ENCODE data around the gene LRRC73.
A peak's percentile ranks its signal among the peaks of the same experiment; 100 is the strongest.

LRRC73 gene

GRCh38 chr6:43492673-43493072 is 17.5 kb downstream of the LRRC73 start:
- H3K36me3 ChIP-seq (ENCODE audit: control insufficient read depth in 2 of 2, insufficient read depth in 2 of 2, low read length in 2 of 2) = peaks cover 0 to 12% of the 10 kb centered on the region in 2 donors
- H3K27ac ChIP-seq (ENCODE audit: low read length) = no peak overlapping the region
- H3K4me3 ChIP-seq (ENCODE audit: low read length in 2 of 2) = peak overlapping the region in 1 of 2 donors; percentile 44
- no peak overlapping the region for H3K9ac ChIP-seq (ENCODE audit: low read length in 2 of 2)
- H3K9me3 ChIP-seq (ENCODE audit: control insufficient read depth in 2 of 2, low read length in 2 of 2) = no peaks in the 10 kb centered on the region
- no peaks in the 10 kb centered on the region for H3K27me3 ChIP-seq (ENCODE audit: control insufficient read depth in 1 of 2, insufficient read depth in 2 of 2, low read length in 2 of 2)
- peaks cover 44% of the 10 kb centered on the region for H3K4me1 ChIP-seq (ENCODE audit: control insufficient read depth, insufficient read depth, low read length)

- H3K36me3 ChIP-seq (ENCODE audit: control insufficient read depth in 2 of 2, insufficient read depth in 2 of 2, low read length in 2 of 2) = peaks cover 0 to 7% of the 10 kb centered on the region in 2 donors
- peak overlapping the region in 1 of 2 donors; percentile 44 for H3K4me3 ChIP-seq (ENCODE audit: low read length in 2 of 2)
- H3K9ac ChIP-seq (ENCODE audit: low read length in 2 of 2) = peak overlapping the region; percentile 14 to 21
These were observed 18.1 kb downstream of the LRRC73 start for GRCh38 chr6:43491750-43492661.

GRCh38 chr6:43490523-43490939 is 19.6 kb downstream of the LRRC73 start:
- Histone ChIP-seq H3K27me3 (ENCODE audit: control insufficient read depth in 1 of 2, insufficient read depth in 2 of 2, low read length in 2 of 2) (no peaks in the 10 kb centered on the region), H3K9ac (ENCODE audit: low read length in 2 of 2) (no peak overlapping the region), H3K4me1 (ENCODE audit: control insufficient read depth, insufficient read depth, low read length) (peaks cover 30% of the 10 kb centered on the region), H3K4me3 (ENCODE audit: low read length in 2 of 2) (no peak overlapping the region), H3K9me3 (ENCODE audit: control insufficient read depth in 2 of 2, low read length in 2 of 2) (no peaks in the 10 kb centered on the region), H3K27ac (ENCODE audit: low read length) (no peak overlapping the region), H3K36me3 (ENCODE audit: control insufficient read depth in 2 of 2, insufficient read depth in 2 of 2, low read length in 2 of 2) (peaks cover 0 to 12% of the 10 kb centered on the region in 2 donors)

More at GRCh38 chr6:43491750-43492661, 18.1 kb downstream of the LRRC73 start:
- Histone ChIP-seq H3K27ac (ENCODE audit: low read length) (no peak overlapping the region), H3K4me1 (ENCODE audit: control insufficient read depth, insufficient read depth, low read length) (peaks cover 42% of the 10 kb centered on the region), H3K9me3 (ENCODE audit: control insufficient read depth in 2 of 2, low read length in 2 of 2) (no peaks in the 10 kb centered on the region), H3K27me3 (ENCODE audit: control insufficient read depth in 1 of 2, insufficient read depth in 2 of 2, low read length in 2 of 2) (no peaks in the 10 kb centered on the region)

- peaks cover 30% of the 10 kb centered on the region for H3K4me1 ChIP-seq (ENCODE audit: control insufficient read depth, insufficient read depth, low read length)
- H3K9me3 ChIP-seq (ENCODE audit: control insufficient read depth in 2 of 2, low read length in 2 of 2) = no peaks in the 10 kb centered on the region
- no peak overlapping the region for H3K27ac ChIP-seq (ENCODE audit: low read length)
- no peak overlapping the region for H3K9ac ChIP-seq (ENCODE audit: low read length in 2 of 2)
- H3K4me3 ChIP-seq (ENCODE audit: low read length in 2 of 2) = no peak overlapping the region
- H3K36me3 ChIP-seq (ENCODE audit: control insufficient read depth in 2 of 2, insufficient read depth in 2 of 2, low read length in 2 of 2) = peaks cover 0 to 10% of the 10 kb centered on the region in 2 donors
- no peaks in the 10 kb centered on the region for H3K27me3 ChIP-seq (ENCODE audit: control insufficient read depth in 1 of 2, insufficient read depth in 2 of 2, low read length in 2 of 2)
These were observed 20.7 kb downstream of the LRRC73 start for GRCh38 chr6:43489277-43490072.

GRCh38 chr6:43488667-43489276 is 21.4 kb downstream of the LRRC73 start:
- Histone ChIP-seq H3K27ac (ENCODE audit: low read length) (no peak overlapping the region), H3K36me3 (ENCODE audit: control insufficient read depth in 2 of 2, insufficient read depth in 2 of 2, low read length in 2 of 2) (peaks cover 0 to 10% of the 10 kb centered on the region in 2 donors), H3K9ac (ENCODE audit: low read length in 2 of 2) (no peak overlapping the region), H3K4me1 (ENCODE audit: control insufficient read depth, insufficient read depth, low read length) (peaks cover 27% of the 10 kb centered on the region), H3K9me3 (ENCODE audit: control insufficient read depth in 2 of 2, low read length in 2 of 2) (no peaks in the 10 kb centered on the region), H3K4me3 (ENCODE audit: low read length in 2 of 2) (no peak overlapping the region), H3K27me3 (ENCODE audit: control insufficient read depth in 1 of 2, insufficient read depth in 2 of 2, low read length in 2 of 2) (no peaks in the 10 kb centered on the region)

DNA sequence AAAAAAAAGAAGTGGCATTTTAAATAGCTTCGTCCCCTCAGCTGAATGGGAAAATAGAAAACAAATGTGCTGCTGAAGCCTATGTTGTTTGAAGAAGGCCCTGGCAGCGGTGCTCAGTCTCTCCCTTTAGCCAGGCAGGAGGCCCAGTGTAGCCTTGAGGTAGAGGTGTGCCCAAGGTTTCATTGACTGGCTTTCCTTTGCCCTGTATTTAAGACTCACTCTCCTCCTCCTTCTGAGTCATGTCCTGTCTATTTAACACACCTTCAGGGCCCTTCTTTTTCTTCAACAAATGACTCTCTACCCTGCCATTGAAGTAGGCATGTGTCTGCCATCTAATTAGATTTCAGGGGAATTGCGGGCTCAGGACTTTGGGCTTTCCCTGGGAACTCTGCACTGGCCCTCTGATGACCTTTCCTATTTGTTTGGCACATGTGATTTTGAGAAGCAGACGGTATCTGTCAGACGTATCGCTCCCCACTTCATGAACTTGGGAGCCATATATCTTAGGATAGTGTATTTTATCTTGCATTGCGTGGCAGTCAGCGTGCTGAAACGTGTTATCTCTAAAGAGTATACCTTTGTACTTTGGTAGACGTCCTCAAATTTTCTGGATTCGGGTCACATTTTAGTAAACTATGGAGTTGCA is 28.4 kb downstream of the LRRC73 start:
- H3K4me1 ChIP-seq (ENCODE audit: control insufficient read depth, insufficient read depth, low read length) = peaks cover 15% of the 10 kb centered on the region
- no peak overlapping the region for H3K9ac ChIP-seq (ENCODE audit: low read length in 2 of 2)
- H3K27me3 ChIP-seq (ENCODE audit: control insufficient read depth in 1 of 2, insufficient read depth in 2 of 2, low read length in 2 of 2) = no peaks in the 10 kb centered on the region
- no peak overlapping the region for H3K27ac ChIP-seq (ENCODE audit: low read length)
- no peak overlapping the region for H3K4me3 ChIP-seq (ENCODE audit: low read length in 2 of 2)
- H3K9me3 ChIP-seq (ENCODE audit: control insufficient read depth in 2 of 2, low read length in 2 of 2) = no peaks in the 10 kb centered on the region
- peaks cover 0 to 2% of the 10 kb centered on the region in 2 donors for H3K36me3 ChIP-seq (ENCODE audit: control insufficient read depth in 2 of 2, insufficient read depth in 2 of 2, low read length in 2 of 2)

DNA sequence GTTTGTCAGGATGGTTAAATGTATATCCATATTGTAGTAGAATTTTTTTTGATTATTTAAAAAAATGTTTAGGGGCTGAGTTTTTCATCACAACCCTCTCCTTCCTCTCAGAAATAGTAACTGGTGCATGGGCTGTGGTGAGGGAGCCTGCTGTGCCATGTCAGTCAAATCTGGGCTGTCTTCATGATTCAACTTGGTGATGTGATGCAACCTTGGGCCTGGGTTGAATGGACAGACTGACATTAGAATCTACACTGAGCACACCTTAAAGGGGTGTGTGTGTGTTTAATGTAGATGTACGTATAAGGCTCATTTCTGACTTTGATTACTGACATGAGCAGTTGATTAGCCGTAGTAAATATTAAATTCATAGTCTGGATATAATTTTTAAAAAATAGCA is 29.1 kb downstream of the LRRC73 start:
- Histone ChIP-seq H3K27ac (ENCODE audit: low read length) (no peak overlapping the region), H3K27me3 (ENCODE audit: control insufficient read depth in 1 of 2, insufficient read depth in 2 of 2, low read length in 2 of 2) (no peaks in the 10 kb centered on the region), H3K9ac (ENCODE audit: low read length in 2 of 2) (no peak overlapping the region), H3K4me1 (ENCODE audit: control insufficient read depth, insufficient read depth, low read length) (peaks cover 15% of the 10 kb centered on the region), H3K36me3 (ENCODE audit: control insufficient read depth in 2 of 2, insufficient read depth in 2 of 2, low read length in 2 of 2) (peaks cover 0 to 2% of the 10 kb centered on the region in 2 donors), H3K4me3 (ENCODE audit: low read length in 2 of 2) (no peak overlapping the region), H3K9me3 (ENCODE audit: control insufficient read depth in 2 of 2, low read length in 2 of 2) (no peaks in the 10 kb centered on the region)

DNA sequence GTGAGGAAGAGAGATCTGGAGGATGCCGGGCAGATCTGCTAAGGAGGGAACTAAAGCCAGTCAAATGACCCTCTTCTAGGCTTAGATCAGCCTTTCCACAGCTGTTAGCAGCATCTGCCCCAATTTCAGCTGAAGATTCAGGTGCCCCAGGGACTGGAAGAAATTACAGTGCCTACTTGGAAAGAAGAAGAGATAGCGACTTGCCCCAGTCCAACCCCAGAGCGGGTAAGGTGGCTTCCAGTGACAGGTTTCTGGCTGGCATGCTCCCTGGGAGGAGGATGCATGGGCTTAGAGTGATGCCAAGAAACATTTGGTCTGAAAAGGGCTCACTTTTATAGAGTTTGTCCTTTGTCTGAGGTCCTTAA is 32.2 kb downstream of the LRRC73 start:
- Histone ChIP-seq H3K36me3 (ENCODE audit: control insufficient read depth in 2 of 2, insufficient read depth in 2 of 2, low read length in 2 of 2) (no peaks in the 10 kb centered on the region), H3K9ac (ENCODE audit: low read length in 2 of 2) (peak overlapping the region; percentile 75 to 95), H3K27ac (ENCODE audit: low read length) (peak overlapping the region; percentile 58), H3K27me3 (ENCODE audit: control insufficient read depth in 1 of 2, insufficient read depth in 2 of 2, low read length in 2 of 2) (no peaks in the 10 kb centered on the region), H3K4me1 (ENCODE audit: control insufficient read depth, insufficient read depth, low read length) (peaks cover 15% of the 10 kb centered on the region), H3K9me3 (ENCODE audit: control insufficient read depth in 2 of 2, low read length in 2 of 2) (no peaks in the 10 kb centered on the region), H3K4me3 (ENCODE audit: low read length in 2 of 2) (peak overlapping the region; percentile 71 to 86)

- H3K9ac ChIP-seq (ENCODE audit: low read length in 2 of 2) = peak within 1 kb of the TSS; percentile 75 to 95
- H3K4me3 ChIP-seq (ENCODE audit: low read length in 2 of 2) = peak within 1 kb of the TSS; percentile 71 to 86
- H3K4me1 ChIP-seq (ENCODE audit: control insufficient read depth, insufficient read depth, low read length) = peaks cover 15% of the 10 kb centered on the region
- H3K36me3 ChIP-seq (ENCODE audit: control insufficient read depth in 2 of 2, insufficient read depth in 2 of 2, low read length in 2 of 2) = no peaks in the 10 kb centered on the region
- peak within 1 kb of the TSS; percentile 58 for H3K27ac ChIP-seq (ENCODE audit: low read length)
- no peaks in the 10 kb centered on the region for H3K27me3 ChIP-seq (ENCODE audit: control insufficient read depth in 1 of 2, insufficient read depth in 2 of 2, low read length in 2 of 2)
- H3K9me3 ChIP-seq (ENCODE audit: control insufficient read depth in 2 of 2, low read length in 2 of 2) = no peaks in the 10 kb centered on the region
These were observed 32.7 kb downstream of the LRRC73 start, which contains the start of gene TJAP1 for GRCh38 chr6:43477235-43478007. TJAP1 (plus strand) TSS chr6:43477570; CDS start chr6:43499002, 21,432 bp downstream.
